WTC11 (cell line): ENCODE measurements around the gene CALML3. TPM values are rescaled to one million over a fixed set of nuclear protein-coding genes. Genes with fewer than 3 reads are reported as not detected.
A peak's percentile ranks its signal among the peaks of the same experiment; 100 is the strongest.

Experiments
- ATAC-seq: fragments of 200-7000 bp; cut with Tn5 transposase; 2 replicates; pipeline ENCODE4 v1.10.0; 2021; ENCODE audit warnings: mild to moderate bottlenecking, moderate library complexity
- CTCF ChIA-PET: fragments of 300-600 bp; sonication (Branson Sonifier 250); formaldehyde crosslinking; loops from one replicate; lab custom pipeline; 2021; ENCODE audit warnings: antibody characterized with exemption; lab: Charles Lee
- POLR2A ChIA-PET: fragments of 350-600 bp; sonication (Branson Sonifier 250); formaldehyde crosslinking; loops from one replicate; lab custom pipeline; 2021; ENCODE audit warnings: antibody characterized with exemption; lab: Charles Lee
- DNase-seq: peaks from one replicate; pipeline ENCODE4 v3.0.0; 2021; ENCODE audit warnings: low spot score
- H3K27ac Mint-ChIP-seq: 2 replicates; pipeline ENCODE4 v1.8.0; 2021; ENCODE audit warnings: mixed read lengths
- H3K27me3 Mint-ChIP-seq: 2 replicates; pipeline ENCODE4 v1.8.0; 2021; ENCODE audit warnings: low read depth, mild to moderate bottlenecking, moderate library complexity, mixed read lengths
- H3K36me3 Mint-ChIP-seq: 2 replicates; pipeline ENCODE4 v1.8.0; 2021; ENCODE audit warnings: mixed read lengths
- H3K4me1 Mint-ChIP-seq: 2 replicates; pipeline ENCODE4 v1.8.0; 2022; ENCODE audit warnings: mixed read lengths
- H3K4me3 Mint-ChIP-seq: 2 replicates; pipeline ENCODE4 v1.8.0; 2021; ENCODE audit warnings: mild to moderate bottlenecking, moderate library complexity, mixed read lengths
- H3K9me3 Mint-ChIP-seq: 2 replicates; pipeline ENCODE4 v1.8.0; 2021; ENCODE audit warnings: mixed read lengths
- ATF1 ChIP-seq: sonication (generic); formaldehyde crosslinking; IDR thresholded peaks from 2 replicates; pipeline ENCODE4 v1.8.1; 2023; ENCODE audit warnings: mild to moderate bottlenecking, moderate library complexity, missing genetic modification reagents
- ELF4 ChIP-seq: sonication (generic); formaldehyde crosslinking; IDR thresholded peaks from 2 replicates; pipeline ENCODE4 v1.8.1; 2022; ENCODE audit warnings: low read depth, mild to moderate bottlenecking, moderate library complexity, missing genetic modification reagents
- FOXK1 ChIP-seq: sonication (generic); formaldehyde crosslinking; IDR thresholded peaks from 2 replicates; pipeline ENCODE4 v1.8.0; 2022; ENCODE audit warnings: mild to moderate bottlenecking, moderate library complexity, missing genetic modification reagents
- FOXP1 ChIP-seq: sonication (generic); formaldehyde crosslinking; IDR thresholded peaks from 2 replicates; pipeline ENCODE4 v1.8.0; 2022; ENCODE audit warnings: missing genetic modification reagents, mild to moderate bottlenecking, moderate library complexity, borderline replicate concordance
- MAX ChIP-seq: sonication (generic); formaldehyde crosslinking; IDR thresholded peaks from 2 replicates; pipeline ENCODE4 v1.8.0; 2022; ENCODE audit warnings: mild to moderate bottlenecking, missing genetic modification reagents
- MXD4 ChIP-seq: fragments of 250-450 bp; sonication (Bioruptor Pico); IDR thresholded peaks from 2 replicates; pipeline ENCODE4 v1.8.0; 2021; ENCODE audit warnings: mild to moderate bottlenecking, moderate library complexity, borderline replicate concordance
- NR1H2 ChIP-seq: sonication (generic); formaldehyde crosslinking; IDR thresholded peaks from 2 replicates; pipeline ENCODE4 v1.9.0; 2021; ENCODE audit warnings: mild to moderate bottlenecking, moderate library complexity, missing genetic modification reagents
- TEAD4 ChIP-seq: sonication (generic); formaldehyde crosslinking; IDR thresholded peaks from 2 replicates; pipeline ENCODE4 v1.8.0; 2022; ENCODE audit warnings: mild to moderate bottlenecking, missing genetic modification reagents
- USF2 ChIP-seq: sonication (generic); formaldehyde crosslinking; IDR thresholded peaks from 2 replicates; pipeline ENCODE4 v1.8.1; 2023; ENCODE audit warnings: mild to moderate bottlenecking, missing genetic modification reagents, moderate library complexity
- ZBTB21 ChIP-seq: sonication (generic); formaldehyde crosslinking; IDR thresholded peaks from 2 replicates; pipeline ENCODE4 v1.8.1; 2023; ENCODE audit warnings: mild to moderate bottlenecking, missing genetic modification reagents, borderline replicate concordance
- ZMAT4 ChIP-seq: fragments of 250-450 bp; sonication (Bioruptor Pico); IDR thresholded peaks from 2 replicates; pipeline ENCODE4 v1.9.0; 2021; ENCODE audit warnings: mild to moderate bottlenecking
- ZNF121 ChIP-seq: sonication (generic); formaldehyde crosslinking; IDR thresholded peaks from 2 replicates; pipeline ENCODE4 v1.8.0; 2023; ENCODE audit warnings: missing genetic modification reagents
- ZNF219 ChIP-seq: sonication (generic); formaldehyde crosslinking; IDR thresholded peaks from 2 replicates; pipeline ENCODE4 v1.8.0; 2023; ENCODE audit warnings: missing genetic modification reagents, mild to moderate bottlenecking, borderline replicate concordance
- ZNF232 ChIP-seq: sonication (generic); formaldehyde crosslinking; IDR thresholded peaks from 2 replicates; pipeline ENCODE4 v1.8.0; 2022; ENCODE audit warnings: mild to moderate bottlenecking, missing genetic modification reagents
- ZNF263 ChIP-seq: sonication (generic); formaldehyde crosslinking; IDR thresholded peaks from 2 replicates; pipeline ENCODE4 v1.8.1; 2022; ENCODE audit warnings: low read depth, mild to moderate bottlenecking, moderate library complexity, missing genetic modification reagents
- ZNF423 ChIP-seq: fragments of 250-450 bp; sonication (Bioruptor Pico); IDR thresholded peaks from 2 replicates; pipeline ENCODE4 v2.1.2; 2022; ENCODE audit warnings: mild to moderate bottlenecking, moderate library complexity
- total RNA-seq: library from RNA; stranded (reverse); gene quantifications from 3 replicates; pipeline ENCODE4 v1.2.3, GENCODE V29; 2021
- TF ChIP-seq, protein P1 (sequence below): sonication (generic); formaldehyde crosslinking; IDR thresholded peaks from 2 replicates; pipeline ENCODE4 v1.8.0; 2022; ENCODE audit warnings: mild to moderate bottlenecking, missing genetic modification reagents
- TF ChIP-seq, protein P2 (sequence below): sonication (generic); formaldehyde crosslinking; conservative IDR thresholded peaks from 2 replicates; pipeline ENCODE4 v1.8.1; 2022; ENCODE audit warnings: mild to moderate bottlenecking, missing genetic modification reagents
- TF ChIP-seq, protein P3 (sequence below): fragments of 250-450 bp; sonication (Bioruptor Pico); IDR thresholded peaks from 2 replicates; pipeline ENCODE4 v1.8.0; 2021; ENCODE audit warnings: mild to moderate bottlenecking
- TF ChIP-seq, protein P4 (sequence below): sonication (generic); formaldehyde crosslinking; IDR thresholded peaks from 2 replicates; pipeline ENCODE4 v1.8.1; 2022; ENCODE audit warnings: low read depth, mild to moderate bottlenecking, moderate library complexity, missing genetic modification reagents, borderline replicate concordance
- TF ChIP-seq, protein P5 (sequence below): fragments of 250-450 bp; sonication (Bioruptor Pico); conservative IDR thresholded peaks from 2 replicates; pipeline ENCODE4 v1.9.0; 2021; ENCODE audit warnings: mild to moderate bottlenecking
- TF ChIP-seq, protein P6 (sequence below): fragments of 250-450 bp; sonication (Bioruptor Pico); IDR thresholded peaks from 2 replicates; pipeline ENCODE4 v1.9.0; 2021; ENCODE audit warnings: mild to moderate bottlenecking

Gene CALML3
- total RNA-seq, 1 experiment from 2014 or later = not detected

DNA sequence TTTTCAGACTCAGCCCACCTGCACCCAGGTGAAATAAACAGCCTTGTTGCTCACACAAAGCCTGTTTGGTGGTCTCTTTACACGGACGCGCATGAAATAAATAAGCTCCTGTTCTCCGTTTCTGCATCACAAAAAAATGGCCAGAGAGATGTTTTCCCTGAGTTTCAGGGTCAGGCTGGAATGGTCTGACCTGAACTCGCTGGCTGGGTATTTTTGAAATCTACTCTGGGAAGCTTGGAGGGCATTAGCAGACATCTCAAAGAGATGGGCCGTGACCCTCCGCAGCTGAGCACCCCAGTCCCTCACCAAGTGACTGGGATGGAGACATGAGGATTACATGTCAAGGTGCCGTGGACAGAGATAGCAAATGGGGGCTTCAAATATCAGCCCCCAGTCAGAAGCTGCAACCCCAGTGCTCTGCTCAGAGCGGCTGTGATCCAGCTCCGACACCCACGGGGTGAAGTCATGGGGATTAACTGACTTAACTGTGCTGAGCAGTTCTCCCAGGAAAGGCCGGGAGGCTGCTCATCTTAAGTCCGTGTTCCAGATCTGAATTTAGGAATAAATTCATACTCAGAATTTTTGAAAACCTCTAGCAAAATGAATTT lies 47.7 kb upstream of the CALML3 start:
- Mint-ChIP-seq H3K4me1 (peaks cover 7% of the 10 kb centered on the region), H3K27ac (no peak overlapping the region), H3K27me3 (peaks cover 3% of the 10 kb centered on the region; the same call in 1 of the 2 replicates), H3K9me3 (peaks cover 12% of the 10 kb centered on the region), H3K36me3 (peaks cover 14% of the 10 kb centered on the region), H3K4me3 (peak overlapping the region; percentile 20; the same call in 1 of the 2 replicates)
- no peak for TF ChIP-seq ZNF423 (CRISPR knock-in tag)
- no peak for TF ChIP-seq FOXK1 (CRISPR knock-in tag)
- TF ChIP-seq MAX (CRISPR knock-in tag) = no peak
- TF ChIP-seq, protein P1, sequence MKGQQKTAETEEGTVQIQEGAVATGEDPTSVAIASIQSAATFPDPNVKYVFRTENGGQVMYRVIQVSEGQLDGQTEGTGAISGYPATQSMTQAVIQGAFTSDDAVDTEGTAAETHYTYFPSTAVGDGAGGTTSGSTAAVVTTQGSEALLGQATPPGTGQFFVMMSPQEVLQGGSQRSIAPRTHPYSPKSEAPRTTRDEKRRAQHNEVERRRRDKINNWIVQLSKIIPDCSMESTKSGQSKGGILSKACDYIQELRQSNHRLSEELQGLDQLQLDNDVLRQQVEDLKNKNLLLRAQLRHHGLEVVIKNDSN (CRISPR knock-in tag) = no peak
- TF ChIP-seq ZNF219 = no peak
- no peak for TF ChIP-seq TEAD4 (CRISPR knock-in tag)
- no peak for TF ChIP-seq ATF1 (CRISPR knock-in tag)
- no peak; the same call in 1 of the 2 replicates for TF ChIP-seq ZNF121 (CRISPR knock-in tag)
- TF ChIP-seq, protein P2, sequence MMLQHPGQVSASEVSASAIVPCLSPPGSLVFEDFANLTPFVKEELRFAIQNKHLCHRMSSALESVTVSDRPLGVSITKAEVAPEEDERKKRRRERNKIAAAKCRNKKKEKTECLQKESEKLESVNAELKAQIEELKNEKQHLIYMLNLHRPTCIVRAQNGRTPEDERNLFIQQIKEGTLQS = no peak
- TF ChIP-seq, protein P3, sequence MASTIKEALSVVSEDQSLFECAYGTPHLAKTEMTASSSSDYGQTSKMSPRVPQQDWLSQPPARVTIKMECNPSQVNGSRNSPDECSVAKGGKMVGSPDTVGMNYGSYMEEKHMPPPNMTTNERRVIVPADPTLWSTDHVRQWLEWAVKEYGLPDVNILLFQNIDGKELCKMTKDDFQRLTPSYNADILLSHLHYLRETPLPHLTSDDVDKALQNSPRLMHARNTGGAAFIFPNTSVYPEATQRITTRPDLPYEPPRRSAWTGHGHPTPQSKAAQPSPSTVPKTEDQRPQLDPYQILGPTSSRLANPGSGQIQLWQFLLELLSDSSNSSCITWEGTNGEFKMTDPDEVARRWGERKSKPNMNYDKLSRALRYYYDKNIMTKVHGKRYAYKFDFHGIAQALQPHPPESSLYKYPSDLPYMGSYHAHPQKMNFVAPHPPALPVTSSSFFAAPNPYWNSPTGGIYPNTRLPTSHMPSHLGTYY (CRISPR knock-in tag) = no peak
- TF ChIP-seq, protein P4, sequence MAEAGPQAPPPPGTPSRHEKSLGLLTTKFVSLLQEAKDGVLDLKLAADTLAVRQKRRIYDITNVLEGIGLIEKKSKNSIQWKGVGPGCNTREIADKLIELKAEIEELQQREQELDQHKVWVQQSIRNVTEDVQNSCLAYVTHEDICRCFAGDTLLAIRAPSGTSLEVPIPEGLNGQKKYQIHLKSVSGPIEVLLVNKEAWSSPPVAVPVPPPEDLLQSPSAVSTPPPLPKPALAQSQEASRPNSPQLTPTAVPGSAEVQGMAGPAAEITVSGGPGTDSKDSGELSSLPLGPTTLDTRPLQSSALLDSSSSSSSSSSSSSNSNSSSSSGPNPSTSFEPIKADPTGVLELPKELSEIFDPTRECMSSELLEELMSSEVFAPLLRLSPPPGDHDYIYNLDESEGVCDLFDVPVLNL (CRISPR knock-in tag) = no peak
- TF ChIP-seq USF2 = no peak
- no peak for DNase-seq
- POLR2A ChIA-PET = interaction anchor here (0.5 to 1.6 kb wide), 5 partner anchors 10 to 413 kb away, joined by 3 to 5 read pairs (median 3); partner anchors contain the start of gene ANKRD16
- CTCF ChIA-PET = interaction anchor here (0.8 to 1.7 kb wide), 7 partner anchors 10 to 153 kb away, joined by 3 to 10 read pairs (median 4); no protein-coding TSS in a partner anchor
- peak; percentile 79 for ATAC-seq

DNA sequence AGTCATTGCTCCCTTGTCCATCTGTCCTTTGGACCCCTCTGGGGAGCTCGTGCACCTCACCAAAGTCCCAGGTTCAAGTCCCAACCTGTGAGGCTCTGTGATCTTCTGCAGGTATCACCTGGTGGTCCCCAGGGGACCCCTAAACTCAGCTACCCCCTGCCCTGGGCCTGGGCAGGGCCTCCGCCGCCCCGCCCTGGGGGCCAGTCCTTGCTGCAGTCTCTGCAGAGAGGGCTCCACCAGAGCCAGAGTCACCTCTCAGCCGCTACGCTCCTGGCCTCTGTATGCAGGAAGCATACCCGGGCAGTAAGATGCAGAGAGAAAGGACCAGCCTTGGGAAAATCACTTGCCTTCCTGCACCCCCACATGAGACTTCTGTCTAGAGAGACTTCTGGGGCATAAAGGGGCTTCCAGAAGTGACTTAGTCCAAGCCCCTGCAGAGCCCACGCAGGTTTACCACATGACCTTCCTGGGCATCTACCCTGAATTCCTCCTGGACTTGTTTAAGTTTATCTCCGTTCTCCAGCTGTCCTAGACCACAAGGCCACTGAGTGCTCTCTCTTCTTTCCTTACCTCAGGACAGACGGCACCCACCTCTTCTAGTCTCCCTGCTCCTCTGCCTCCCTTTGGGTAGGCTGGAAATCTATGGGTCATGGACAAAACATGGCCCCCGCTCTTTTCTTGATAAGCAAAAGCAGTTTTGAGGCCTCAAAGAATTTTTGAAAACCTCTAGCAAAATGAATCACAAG lies 46.6 kb upstream of the CALML3 start:
- peak overlapping the region; percentile 87 for H3K27ac Mint-ChIP-seq
- POLR2A ChIA-PET = no interaction called here
- ATAC-seq (no peak), DNase-seq (no peak)
- H3K27me3 Mint-ChIP-seq = peaks cover 2% of the 10 kb centered on the region; the same call in 1 of the 2 replicates
- H3K36me3 Mint-ChIP-seq = peaks cover 5% of the 10 kb centered on the region
- no peak overlapping the region for H3K4me3 Mint-ChIP-seq
- peaks cover 7% of the 10 kb centered on the region for H3K4me1 Mint-ChIP-seq
- CTCF ChIA-PET = interaction anchor here (1.7 kb wide), 1 partner anchor 145 kb away, joined by 10 read pairs; no protein-coding TSS in a partner anchor
- peaks cover 4% of the 10 kb centered on the region for H3K9me3 Mint-ChIP-seq
- TF ChIP-seq ELF4 (CRISPR knock-in tag) (no peak), ZNF263 (CRISPR knock-in tag) (no peak), ZNF232 (CRISPR knock-in tag) (no peak), ZNF121 (CRISPR knock-in tag) (no peak), ZBTB21 (no peak), FOXP1 (no peak), MXD4 (CRISPR knock-in tag) (no peak), NR1H2 (CRISPR knock-in tag) (no peak), ZMAT4 (no peak)
- TF ChIP-seq, protein P5, sequence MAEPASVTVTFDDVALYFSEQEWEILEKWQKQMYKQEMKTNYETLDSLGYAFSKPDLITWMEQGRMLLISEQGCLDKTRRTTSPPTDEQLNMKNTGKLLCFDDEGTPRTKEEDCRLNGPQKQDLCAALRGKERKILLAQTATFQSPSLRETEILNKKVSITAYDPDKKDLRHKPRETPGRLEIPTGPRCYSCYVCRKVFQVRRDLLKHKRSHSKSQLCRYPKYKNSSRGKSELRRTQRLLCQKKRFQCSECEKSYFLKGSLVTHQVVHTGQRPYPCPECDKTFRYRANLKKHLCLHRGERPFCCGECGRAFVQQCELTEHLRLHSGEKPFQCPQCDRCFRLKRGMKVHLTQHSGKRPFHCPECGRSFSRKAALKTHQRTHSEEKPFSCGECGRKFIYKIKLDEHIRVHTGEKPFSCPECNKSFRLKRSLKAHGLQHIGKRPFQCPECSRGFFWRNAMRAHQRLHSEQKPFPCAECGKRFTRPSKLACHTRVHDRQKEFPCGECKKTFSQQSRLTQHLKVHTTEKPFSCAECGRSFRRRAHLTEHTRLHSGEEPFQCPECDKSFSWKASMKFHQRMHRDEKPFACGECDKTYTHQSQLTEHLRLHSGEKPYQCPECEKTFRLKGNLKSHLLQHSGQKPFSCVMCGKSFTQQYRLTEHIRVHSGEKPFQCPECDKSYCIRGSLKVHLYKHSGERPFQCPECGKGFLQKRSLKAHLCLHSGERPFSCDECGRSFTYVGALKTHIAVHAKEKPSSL = no peak
- TF ChIP-seq, protein P6, sequence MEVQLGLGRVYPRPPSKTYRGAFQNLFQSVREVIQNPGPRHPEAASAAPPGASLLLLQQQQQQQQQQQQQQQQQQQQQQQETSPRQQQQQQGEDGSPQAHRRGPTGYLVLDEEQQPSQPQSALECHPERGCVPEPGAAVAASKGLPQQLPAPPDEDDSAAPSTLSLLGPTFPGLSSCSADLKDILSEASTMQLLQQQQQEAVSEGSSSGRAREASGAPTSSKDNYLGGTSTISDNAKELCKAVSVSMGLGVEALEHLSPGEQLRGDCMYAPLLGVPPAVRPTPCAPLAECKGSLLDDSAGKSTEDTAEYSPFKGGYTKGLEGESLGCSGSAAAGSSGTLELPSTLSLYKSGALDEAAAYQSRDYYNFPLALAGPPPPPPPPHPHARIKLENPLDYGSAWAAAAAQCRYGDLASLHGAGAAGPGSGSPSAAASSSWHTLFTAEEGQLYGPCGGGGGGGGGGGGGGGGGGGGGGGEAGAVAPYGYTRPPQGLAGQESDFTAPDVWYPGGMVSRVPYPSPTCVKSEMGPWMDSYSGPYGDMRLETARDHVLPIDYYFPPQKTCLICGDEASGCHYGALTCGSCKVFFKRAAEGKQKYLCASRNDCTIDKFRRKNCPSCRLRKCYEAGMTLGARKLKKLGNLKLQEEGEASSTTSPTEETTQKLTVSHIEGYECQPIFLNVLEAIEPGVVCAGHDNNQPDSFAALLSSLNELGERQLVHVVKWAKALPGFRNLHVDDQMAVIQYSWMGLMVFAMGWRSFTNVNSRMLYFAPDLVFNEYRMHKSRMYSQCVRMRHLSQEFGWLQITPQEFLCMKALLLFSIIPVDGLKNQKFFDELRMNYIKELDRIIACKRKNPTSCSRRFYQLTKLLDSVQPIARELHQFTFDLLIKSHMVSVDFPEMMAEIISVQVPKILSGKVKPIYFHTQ (CRISPR knock-in tag) = no peak
